MG63 (cell line): ENCODE measurements around the gene PTPRN2. TPM values are rescaled to one million over a fixed set of nuclear protein-coding genes. Genes with fewer than 3 reads are reported as not detected.
"Not testable (repeated sequence)": the region's sequence is repeated elsewhere in the genome, so short reads cannot be mapped to it uniquely, and the experiment has no call there.

Experiments used
- DNase-seq: peaks from one replicate; pipeline ENCODE4 v3.0.0-alpha.2; 2020
- H3K27me3 ChIP-seq: fragments of 250-450 bp; sonication (Bioruptor Pico); 2 replicates; pipeline ENCODE4 v1.5.1; 2020; ENCODE audit warnings: mild to moderate bottlenecking, moderate library complexity
- H3K36me3 ChIP-seq: fragments of 250-450 bp; sonication (Bioruptor Pico); 2 replicates; pipeline ENCODE4 v1.5.1; 2020; ENCODE audit warnings: mild to moderate bottlenecking, moderate library complexity
- H3K4me3 ChIP-seq: fragments of 250-450 bp; sonication (Bioruptor Pico); 2 replicates; pipeline ENCODE4 v1.5.1; 2020; ENCODE audit warnings: mild to moderate bottlenecking, moderate library complexity
- H3K9me3 ChIP-seq: fragments of 250-450 bp; sonication (Bioruptor Pico); 2 replicates; pipeline ENCODE4 v1.5.1; 2020; ENCODE audit warnings: mild to moderate bottlenecking, moderate library complexity
- total RNA-seq: library from RNA; depleted of rRNA; stranded (reverse); fragments of >200 nt; shearing (Covaris generic); gene quantifications from 2 replicates; pipeline ENCODE4 v1.2.3, GENCODE V29; 2014; ENCODE audit warnings: low replicate concordance

PTPRN2 gene
- total RNA-seq, 1 experiment from 2014 or later = 0.16 TPM

DNA sequence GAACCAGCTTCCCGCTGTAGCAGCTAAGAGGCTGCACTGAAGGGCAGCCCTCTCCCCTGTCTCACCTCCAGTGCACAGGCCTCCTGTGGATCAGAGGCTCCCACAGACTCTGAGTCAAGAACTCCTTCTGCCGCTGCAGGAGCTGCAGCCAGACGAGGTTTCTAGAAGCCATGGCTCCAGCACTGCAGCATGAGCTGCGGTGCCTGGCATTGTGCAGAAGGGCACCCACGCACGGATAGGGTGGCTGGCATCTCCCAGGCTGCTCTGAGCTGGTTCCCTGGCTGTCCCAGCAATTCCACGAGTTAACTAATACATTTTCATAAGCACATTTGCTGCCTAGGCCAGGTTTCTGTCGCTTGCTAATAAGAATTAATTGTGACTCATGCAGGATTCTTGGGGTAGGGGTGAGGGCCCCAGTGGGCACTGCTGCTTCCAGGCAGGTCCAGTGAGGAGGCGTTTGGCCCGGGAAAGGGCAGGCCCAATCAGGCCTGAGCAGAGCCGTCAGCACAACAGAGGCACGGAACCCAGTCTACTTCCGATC lies 656.6 kb downstream of the PTPRN2 start:
- Histone ChIP-seq H3K36me3 (no peaks in the 10 kb centered on the region), H3K27me3 (no peaks in the 10 kb centered on the region), H3K4me3 (no peak overlapping the region), H3K9me3 (peaks cover 6% of the 10 kb centered on the region)
- no peak for DNase-seq

DNA sequence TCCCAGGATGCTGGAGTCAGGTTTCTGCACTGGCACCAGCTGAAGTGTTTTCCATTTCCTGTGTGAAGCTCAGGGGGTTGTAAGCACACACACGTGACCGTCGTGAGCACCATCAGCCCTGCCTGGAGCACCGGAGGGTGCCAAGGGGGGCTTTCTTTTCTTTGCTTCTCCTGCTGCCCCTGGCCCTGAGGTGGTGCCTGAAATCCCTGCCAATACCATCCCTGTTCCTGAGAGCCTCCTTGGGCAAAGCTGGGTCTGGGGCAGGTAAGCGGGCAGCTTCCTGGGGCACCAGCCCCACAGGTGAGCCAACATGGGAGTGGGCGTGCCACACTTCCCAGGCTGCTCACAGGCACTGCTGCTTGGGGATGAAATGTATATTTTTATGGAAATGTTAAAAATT lies 657.2 kb downstream of the PTPRN2 start:
- DNase-seq = no peak
- H3K4me3 ChIP-seq = no peak overlapping the region
- H3K9me3 ChIP-seq = peaks cover 6% of the 10 kb centered on the region
- no peaks in the 10 kb centered on the region for H3K27me3 ChIP-seq
- H3K36me3 ChIP-seq = no peaks in the 10 kb centered on the region

DNA sequence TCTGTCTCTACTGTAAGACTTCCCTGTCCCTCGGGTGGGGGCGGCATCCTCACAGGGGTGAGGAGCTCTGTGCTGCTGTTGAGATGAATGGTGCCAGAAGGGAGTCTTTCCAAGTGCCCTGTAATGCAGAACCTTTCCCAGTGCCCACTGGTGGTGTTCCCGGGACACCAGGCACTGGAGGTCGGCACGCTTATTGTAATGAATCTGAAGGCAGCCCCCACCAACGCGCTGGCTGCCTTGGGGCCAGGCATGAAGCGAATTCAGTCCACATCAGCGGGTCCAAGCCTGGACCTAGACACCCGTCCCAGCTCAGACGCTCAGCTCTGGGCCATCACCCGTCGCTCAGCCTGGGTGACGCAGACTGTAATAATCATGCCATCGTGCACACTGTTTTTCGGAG lies 658.0 kb downstream of the PTPRN2 start:
- H3K27me3 ChIP-seq = no peaks in the 10 kb centered on the region
- no peak overlapping the region for H3K4me3 ChIP-seq
- DNase-seq = no peak
- peaks cover 6% of the 10 kb centered on the region for H3K9me3 ChIP-seq
- no peaks in the 10 kb centered on the region for H3K36me3 ChIP-seq

GRCh38 chr7:157928808-157929425 lies 658.7 kb downstream of the PTPRN2 start:
- no peak for DNase-seq
- Histone ChIP-seq H3K36me3 (no peaks in the 10 kb centered on the region), H3K9me3 (peaks cover 4% of the 10 kb centered on the region), H3K4me3 (no peak overlapping the region), H3K27me3 (no peaks in the 10 kb centered on the region)

- H3K4me3 ChIP-seq = no peak overlapping the region
- H3K36me3 ChIP-seq = no peaks in the 10 kb centered on the region
- no peak for DNase-seq
- peaks cover 4% of the 10 kb centered on the region for H3K9me3 ChIP-seq
- no peaks in the 10 kb centered on the region for H3K27me3 ChIP-seq
Measured at GRCh38 chr7:157928171-157928794, 659.3 kb downstream of the PTPRN2 start.

- no peak for DNase-seq
- Histone ChIP-seq H3K27me3 (no peaks in the 10 kb centered on the region), H3K4me3 (no peak overlapping the region), H3K36me3 (no peaks in the 10 kb centered on the region), H3K9me3 (peaks cover 4% of the 10 kb centered on the region)
Measured at GRCh38 chr7:157927313-157927925, 660.2 kb downstream of the PTPRN2 start.

DNA sequence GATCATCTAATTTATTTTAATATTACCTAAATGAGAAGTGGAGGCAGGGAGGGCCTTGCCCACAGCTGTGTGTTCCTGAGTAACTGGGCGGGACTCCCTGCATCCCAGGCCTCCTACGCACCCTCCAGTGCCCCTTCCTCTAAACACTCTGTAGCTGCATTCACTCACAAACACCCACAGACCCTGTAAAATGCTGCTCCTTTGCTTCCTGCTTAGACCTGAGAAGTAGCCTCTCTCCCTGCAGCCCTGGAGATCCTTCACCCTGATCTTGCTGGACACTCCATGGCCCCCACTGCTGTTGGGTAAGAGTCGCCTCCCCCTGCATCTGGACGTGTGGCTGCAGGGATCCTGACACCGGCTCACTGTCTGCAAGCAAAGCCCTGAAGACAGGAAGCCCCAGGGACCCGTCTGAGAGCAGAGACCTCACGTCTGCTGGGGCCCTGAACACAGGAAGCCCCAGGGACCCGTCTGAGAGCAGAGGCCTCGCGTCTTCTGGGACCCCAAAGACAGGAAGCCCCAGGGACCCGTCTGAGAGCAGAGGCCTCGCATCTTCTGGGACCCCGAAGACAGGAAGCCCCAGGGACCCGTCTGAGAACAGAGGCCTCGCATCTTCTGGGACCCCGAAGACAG lies 661.0 kb downstream of the PTPRN2 start:
- DNase-seq = no peak
- no peak overlapping the region for H3K4me3 ChIP-seq
- no peaks in the 10 kb centered on the region for H3K27me3 ChIP-seq
- H3K36me3 ChIP-seq = no peaks in the 10 kb centered on the region
- no peaks in the 10 kb centered on the region for H3K9me3 ChIP-seq

DNA sequence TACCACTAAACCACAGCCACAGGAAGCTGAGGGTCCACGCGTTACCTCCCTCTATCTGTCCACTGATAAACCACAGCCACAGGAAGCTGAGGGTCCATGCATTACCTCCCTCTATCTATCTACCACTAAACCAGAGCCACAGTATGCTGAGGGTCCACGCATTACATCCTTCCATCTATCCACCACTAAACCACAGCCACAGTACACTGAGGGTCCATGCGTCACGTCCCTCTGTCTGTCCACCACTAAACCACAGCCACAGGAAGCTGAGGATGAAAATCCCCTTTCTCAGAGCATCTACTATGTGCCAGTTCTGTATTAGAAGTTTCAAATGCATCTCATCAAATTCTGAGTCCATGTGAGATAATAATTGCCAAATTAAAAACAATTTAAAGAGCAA lies 661.5 kb downstream of the PTPRN2 start:
- DNase-seq = no peak
- Histone ChIP-seq H3K27me3 (no peaks in the 10 kb centered on the region), H3K4me3 (no peak overlapping the region), H3K36me3 (no peaks in the 10 kb centered on the region), H3K9me3 (no peaks in the 10 kb centered on the region)

- Histone ChIP-seq H3K36me3 (no peaks in the 10 kb centered on the region), H3K9me3 (no peaks in the 10 kb centered on the region), H3K27me3 (no peaks in the 10 kb centered on the region), H3K4me3 (no peak overlapping the region)
- DNase-seq = no peak
Measured at GRCh38 chr7:157925383-157925875, 662.2 kb downstream of the PTPRN2 start.

DNA sequence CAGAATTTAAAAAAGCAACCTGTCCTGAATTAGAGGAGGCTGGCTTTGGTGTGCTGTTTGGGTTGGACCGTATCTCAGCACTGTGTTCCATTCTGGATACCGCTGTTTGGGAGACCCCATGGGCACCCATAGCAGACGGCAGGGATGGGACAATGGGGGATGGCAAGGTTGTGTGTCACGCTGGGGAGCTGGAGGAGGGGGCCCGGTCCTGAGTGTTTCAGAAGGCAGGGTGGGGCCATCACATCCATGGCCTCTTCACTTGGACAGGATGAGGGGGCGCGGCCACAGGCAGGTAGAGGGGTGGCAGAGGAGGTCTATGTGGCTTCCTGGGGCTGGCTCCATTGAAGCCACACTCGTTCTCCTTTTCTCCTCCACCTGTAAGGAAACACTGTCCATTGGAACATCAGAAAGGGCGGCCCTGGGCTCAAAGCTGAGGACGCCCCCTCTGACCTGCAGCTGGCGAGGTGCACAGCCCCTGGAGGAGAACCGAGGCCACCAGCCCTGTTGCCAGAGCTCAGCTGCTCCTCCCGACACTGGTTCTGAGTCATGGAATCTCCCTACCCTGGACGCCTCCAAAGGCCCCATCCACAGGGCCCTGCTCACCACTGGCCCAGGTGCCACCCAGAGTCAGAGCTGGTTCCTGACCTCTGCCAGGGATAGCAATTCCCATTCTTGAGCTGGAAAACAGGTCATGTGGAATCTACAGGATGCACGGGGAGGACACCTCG lies 663.6 kb downstream of the PTPRN2 start:
- H3K9me3 ChIP-seq = no peaks in the 10 kb centered on the region
- H3K36me3 ChIP-seq = no peaks in the 10 kb centered on the region
- no peaks in the 10 kb centered on the region for H3K27me3 ChIP-seq
- DNase-seq = no peak
- H3K4me3 ChIP-seq = no peak overlapping the region

DNA sequence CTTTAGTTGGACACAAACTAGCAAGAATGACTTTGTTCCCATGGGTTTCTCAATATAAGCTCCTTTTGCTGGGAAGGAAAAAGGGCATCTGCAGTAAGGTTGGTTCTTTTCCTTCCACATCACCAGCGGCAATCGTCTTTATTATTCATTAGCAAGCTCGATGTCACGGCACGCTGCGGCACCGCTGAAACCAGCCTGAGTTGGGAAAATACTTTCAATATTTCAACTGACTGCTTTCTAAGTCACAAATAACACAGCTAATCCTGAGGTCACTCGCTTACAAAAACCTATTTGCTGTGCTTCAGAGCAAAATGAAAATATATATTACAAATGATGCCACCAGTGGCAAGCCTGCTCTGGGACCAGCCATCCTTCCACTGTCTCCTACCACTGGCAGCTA lies 665.0 kb downstream of the PTPRN2 start:
- H3K36me3 ChIP-seq = no peaks in the 10 kb centered on the region
- H3K9me3 ChIP-seq = no peaks in the 10 kb centered on the region
- DNase-seq = no peak
- H3K27me3 ChIP-seq = no peaks in the 10 kb centered on the region
- no peak overlapping the region for H3K4me3 ChIP-seq

DNA sequence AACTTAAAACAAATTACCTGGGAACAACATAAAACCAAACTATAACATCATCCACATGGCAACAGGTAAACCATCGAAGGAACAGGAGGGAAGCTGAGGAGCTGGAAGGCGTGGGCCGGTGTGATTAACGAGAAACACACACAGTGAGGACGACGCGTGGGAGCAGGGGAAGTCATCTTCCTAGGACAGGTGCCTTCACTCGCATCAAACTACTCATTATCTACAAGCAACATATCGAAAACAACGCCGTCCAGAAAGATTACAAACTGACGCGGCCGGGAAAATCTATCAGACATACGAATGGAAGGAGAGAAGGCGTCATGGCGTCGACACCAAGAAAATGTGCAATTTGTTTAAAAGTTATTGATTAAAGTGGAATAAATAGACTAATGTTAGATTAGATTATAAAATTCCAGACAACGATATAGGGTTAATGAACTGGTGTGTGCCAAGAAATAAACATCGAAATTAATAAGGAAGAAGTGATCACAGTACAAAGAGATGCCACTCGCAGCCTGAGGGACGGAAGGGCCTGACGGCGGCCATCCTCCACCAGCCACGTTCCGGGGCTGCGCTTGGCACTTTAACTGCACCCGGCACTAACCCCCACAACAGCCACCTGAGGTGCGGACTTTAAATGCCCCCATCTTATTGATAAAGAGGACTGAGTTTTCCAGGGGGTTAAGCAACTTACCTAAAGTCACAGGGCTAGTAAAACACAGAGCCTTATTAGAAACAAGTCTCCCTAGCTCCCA lies 669.1 kb downstream of the PTPRN2 start:
- no peak overlapping the region for H3K4me3 ChIP-seq
- no peaks in the 10 kb centered on the region for H3K9me3 ChIP-seq
- no peaks in the 10 kb centered on the region for H3K36me3 ChIP-seq
- no peaks in the 10 kb centered on the region for H3K27me3 ChIP-seq
- DNase-seq = no peak

- no peaks in the 10 kb centered on the region for H3K27me3 ChIP-seq
- no peak for DNase-seq
- H3K4me3 ChIP-seq = no peak overlapping the region
- no peaks in the 10 kb centered on the region for H3K9me3 ChIP-seq
- H3K36me3 ChIP-seq = no peaks in the 10 kb centered on the region
Measured at GRCh38 chr7:157916946-157917640, 670.5 kb downstream of the PTPRN2 start.

DNA sequence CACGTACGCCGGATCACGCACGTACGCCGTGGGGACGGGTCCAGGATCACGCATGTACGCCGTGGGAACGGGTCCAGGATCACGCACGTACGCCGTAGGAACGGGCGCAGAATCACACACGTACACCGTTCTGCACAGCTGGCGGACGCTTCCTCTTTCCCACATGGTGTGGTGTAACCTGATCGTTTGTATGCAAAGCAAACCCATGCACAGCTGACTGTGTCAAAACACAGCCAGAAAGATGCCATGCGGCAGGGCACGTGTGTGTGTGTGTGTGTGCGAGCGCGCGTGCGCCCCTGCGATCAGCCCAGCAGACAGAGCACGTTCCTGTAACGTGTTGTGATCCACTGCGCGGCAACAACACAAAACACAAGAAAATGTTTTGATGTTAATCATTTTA lies 677.2 kb downstream of the PTPRN2 start:
- no peak overlapping the region for H3K4me3 ChIP-seq
- no peaks in the 10 kb centered on the region for H3K9me3 ChIP-seq
- no peak for DNase-seq
- H3K27me3 ChIP-seq = no peaks in the 10 kb centered on the region
- H3K36me3 ChIP-seq = no peaks in the 10 kb centered on the region

GRCh38 chr7:157910045-157910444 lies 677.6 kb downstream of the PTPRN2 start:
- H3K36me3 ChIP-seq, DNase-seq, H3K4me3 ChIP-seq, H3K27me3 ChIP-seq, H3K9me3 ChIP-seq: not testable (repeated sequence)

DNA sequence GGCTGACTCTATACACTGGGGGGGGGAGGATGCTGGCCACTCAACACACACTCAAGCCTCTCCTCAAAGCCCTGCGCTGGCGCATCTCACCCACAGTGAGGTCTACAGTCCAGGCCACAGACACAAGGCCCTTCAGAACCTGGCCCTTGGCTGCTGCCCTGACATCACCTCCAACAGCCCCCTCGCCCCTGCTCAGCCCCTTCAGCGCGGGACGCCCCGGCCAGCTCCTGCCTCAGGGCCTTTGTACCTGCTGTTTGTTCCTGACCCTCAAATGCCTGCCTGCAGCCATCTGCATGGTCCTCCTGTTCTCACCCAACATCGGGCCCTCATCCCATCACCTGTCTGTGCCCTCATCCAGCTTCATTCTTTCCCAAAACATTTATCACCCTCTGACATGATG lies 678.3 kb downstream of the PTPRN2 start:
- Histone ChIP-seq H3K9me3 (no peaks in the 10 kb centered on the region), H3K4me3 (no peak overlapping the region), H3K36me3 (no peaks in the 10 kb centered on the region), H3K27me3 (no peaks in the 10 kb centered on the region)
- DNase-seq = no peak
